A549 (cell line): ENCODE results near the gene TTI1.

ENCODE experiments used
- BHLHE40 ChIP-seq: IDR thresholded peaks from 2 replicates; pipeline ENCODE4 v1.6.1; 2012; ENCODE audit warnings: low read depth, low read length, inconsistent platforms
- CBX2 ChIP-seq: fragments of 200-600 bp; sonication (generic); IDR thresholded peaks from 2 replicates; pipeline ENCODE4 v1.6.1; 2016; ENCODE audit warnings: low read depth, mild to moderate bottlenecking, borderline replicate concordance
- CTCF ChIP-seq: fragments of >200 bp; sonication (Bioruptor Twin); formaldehyde crosslinking; IDR thresholded peaks from 3 replicates; pipeline ENCODE4 v1.5.1; 2016
- NFE2L2 ChIP-seq: fragments of 150-350 bp; conservative IDR thresholded peaks from 2 replicates; pipeline ENCODE4 v1.6.1; 2014; ENCODE audit warnings: low read length
- NR3C1 ChIP-seq: fragments of >200 bp; sonication (Bioruptor Twin); formaldehyde crosslinking; IDR thresholded peaks from 3 replicates; pipeline ENCODE4 v1.6.1; 2017
- POLR2A ChIP-seq: IDR thresholded peaks from 2 replicates; pipeline ENCODE4 v1.6.1; 2012; ENCODE audit warnings: mild to moderate bottlenecking, low read length
- RAD21 ChIP-seq, 2 experiments: fragments of >200 bp in 1 of 2; sonication (Bioruptor Twin) in 1 of 2; formaldehyde crosslinking in 1 of 2; IDR thresholded peaks in 1 of 2; conservative IDR thresholded peaks in 1 of 2; 2 replicates in 1 of 2; 3 replicates in 1 of 2; pipeline ENCODE4 v1.6.1; 2012 to 2018; ENCODE audit warnings: inconsistent platforms in 1 of 2
- RFX5 ChIP-seq: fragments of 450-650 bp; IDR thresholded peaks from 2 replicates; pipeline ENCODE4 v1.7.1; 2014; ENCODE audit warnings: antibody characterized with exemption, mild to moderate bottlenecking, moderate library complexity
- SMC3 ChIP-seq: fragments of >200 bp; sonication (Bioruptor Twin); formaldehyde crosslinking; IDR thresholded peaks from 3 replicates; pipeline ENCODE4 v1.6.1; 2018; ENCODE audit warnings: inconsistent platforms

GRCh38 chr20:37943501-37944455 lies 89.5 kb downstream of the TTI1 start:
- TF ChIP-seq POLR2A, result no peak
- TF ChIP-seq BHLHE40, result no peak
- no peak for TF ChIP-seq NFE2L2
- no peak for TF ChIP-seq CTCF
- TF ChIP-seq CBX2, result no peak
- no peak for TF ChIP-seq RFX5
- no peak for TF ChIP-seq SMC3
- 0 out of 5 replicates have a peak, but pooled peaks of 1 of the 2 experiments have one; percentile 2 for TF ChIP-seq RAD21 (conservative IDR thresholded peaks at IDR 0.05 in 1 of 2, IDR thresholded peaks at IDR 0.05 in 1 of 2)
- no peak for TF ChIP-seq NR3C1
